SHP77 treated with DMSO at 0.1 percent for 48 hours (cell line): Measurements from ENCODE around the gene SPSB3.

Experiments used
- DNase-seq: peaks from one replicate; lab custom pipeline; 2025; lab: John Stamatoyannopoulos, UW

SPSB3 gene

DNA sequence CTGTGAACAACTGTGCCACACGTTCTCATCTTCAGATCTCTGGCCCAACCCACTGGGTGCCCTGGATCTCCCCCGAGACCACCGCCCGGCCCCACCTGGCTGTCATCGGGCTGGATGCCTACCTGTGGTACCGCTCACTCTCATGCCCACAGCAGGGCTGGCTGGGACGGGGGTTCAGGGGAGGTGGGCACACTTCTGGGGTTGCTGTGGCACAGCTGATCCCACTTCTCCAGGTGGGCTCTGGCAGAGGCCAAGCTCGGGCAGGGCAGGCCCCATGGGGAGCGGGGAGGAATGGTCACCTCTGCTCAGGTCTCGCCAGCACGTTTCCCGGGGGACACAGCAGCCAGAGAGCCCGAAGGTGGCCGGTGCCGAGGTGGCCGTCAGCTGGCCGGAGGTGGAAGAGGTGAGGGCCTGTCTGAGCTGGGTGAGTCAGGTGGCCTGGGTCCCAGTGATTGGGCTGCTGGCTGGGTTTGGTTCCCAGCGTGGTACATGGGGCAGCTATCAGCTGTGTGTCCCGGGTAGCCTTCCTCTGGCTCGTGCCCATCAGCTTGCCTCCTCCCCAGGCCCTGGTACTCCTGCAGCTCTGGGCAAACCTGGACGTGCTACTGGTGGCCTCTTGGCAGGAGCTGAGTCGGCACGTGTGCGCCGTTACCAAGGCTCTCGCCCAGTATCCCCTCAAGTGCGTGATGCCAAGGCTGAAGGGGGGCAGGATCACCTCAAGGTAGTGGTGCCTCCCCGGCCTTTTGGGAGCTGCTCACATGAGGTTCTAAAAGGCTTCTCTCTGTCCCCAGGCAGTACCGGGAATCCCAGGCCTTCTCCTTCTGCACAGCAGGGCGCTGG lies 7.1 kb downstream of the SPSB3 start:
- no peak for DNase-seq

DNA sequence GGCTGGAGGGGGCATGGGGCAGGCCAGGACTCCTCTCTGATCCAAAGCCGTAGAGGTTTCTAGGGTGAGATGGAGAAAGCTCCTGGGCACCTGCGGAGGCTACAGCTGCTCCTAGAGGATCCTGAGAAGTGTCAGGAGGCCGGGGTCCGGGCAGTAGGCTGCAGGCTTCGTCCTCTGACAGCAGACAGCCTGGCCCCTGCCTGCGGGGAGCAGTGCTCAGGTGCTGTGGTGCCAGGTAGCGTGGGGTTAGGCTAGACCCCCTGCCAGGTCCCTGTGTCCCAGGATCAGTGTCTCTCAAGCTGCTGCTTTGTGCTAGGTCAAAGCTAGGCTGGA lies 8.0 kb downstream of the SPSB3 start:
- DNase-seq: no peak

DNA sequence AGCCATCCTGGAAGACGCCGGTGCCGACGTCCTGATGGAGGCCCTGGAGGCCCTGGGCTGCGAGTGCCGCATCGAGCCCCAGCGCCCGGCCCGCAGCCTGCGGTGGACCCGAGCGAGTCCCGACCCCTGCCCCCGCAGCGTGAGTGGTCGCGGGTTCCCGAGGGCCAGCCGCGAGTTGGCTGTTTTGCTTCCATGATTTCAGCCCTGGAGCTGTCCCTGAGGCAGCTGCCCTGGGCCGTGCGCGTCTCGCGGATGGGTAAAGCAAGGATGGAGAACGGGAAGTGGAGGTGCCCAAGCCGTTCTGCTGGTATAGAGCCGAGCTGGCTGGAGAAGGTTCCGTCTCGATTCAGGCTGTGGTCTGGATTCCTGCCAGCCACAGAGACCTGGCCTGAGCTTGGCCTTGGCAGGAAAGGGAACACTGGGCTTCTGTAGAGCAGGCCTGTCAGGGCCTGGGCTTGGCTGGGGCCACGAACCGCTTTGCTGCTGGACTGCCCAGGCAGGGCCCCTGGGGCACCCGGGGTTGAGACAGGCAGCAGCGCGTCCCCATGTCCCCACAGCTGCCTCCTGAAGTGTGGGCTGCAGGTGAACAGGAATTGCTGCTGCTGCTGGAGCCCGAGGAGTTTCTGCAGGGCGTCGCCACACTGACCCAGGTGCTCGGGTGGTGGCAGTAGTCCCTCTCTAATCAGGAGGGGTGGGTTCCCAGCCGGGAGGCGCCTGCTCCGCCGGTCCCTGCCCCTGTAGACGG lies 8.5 kb downstream of the SPSB3 start:
- DNase-seq: no peak

DNA sequence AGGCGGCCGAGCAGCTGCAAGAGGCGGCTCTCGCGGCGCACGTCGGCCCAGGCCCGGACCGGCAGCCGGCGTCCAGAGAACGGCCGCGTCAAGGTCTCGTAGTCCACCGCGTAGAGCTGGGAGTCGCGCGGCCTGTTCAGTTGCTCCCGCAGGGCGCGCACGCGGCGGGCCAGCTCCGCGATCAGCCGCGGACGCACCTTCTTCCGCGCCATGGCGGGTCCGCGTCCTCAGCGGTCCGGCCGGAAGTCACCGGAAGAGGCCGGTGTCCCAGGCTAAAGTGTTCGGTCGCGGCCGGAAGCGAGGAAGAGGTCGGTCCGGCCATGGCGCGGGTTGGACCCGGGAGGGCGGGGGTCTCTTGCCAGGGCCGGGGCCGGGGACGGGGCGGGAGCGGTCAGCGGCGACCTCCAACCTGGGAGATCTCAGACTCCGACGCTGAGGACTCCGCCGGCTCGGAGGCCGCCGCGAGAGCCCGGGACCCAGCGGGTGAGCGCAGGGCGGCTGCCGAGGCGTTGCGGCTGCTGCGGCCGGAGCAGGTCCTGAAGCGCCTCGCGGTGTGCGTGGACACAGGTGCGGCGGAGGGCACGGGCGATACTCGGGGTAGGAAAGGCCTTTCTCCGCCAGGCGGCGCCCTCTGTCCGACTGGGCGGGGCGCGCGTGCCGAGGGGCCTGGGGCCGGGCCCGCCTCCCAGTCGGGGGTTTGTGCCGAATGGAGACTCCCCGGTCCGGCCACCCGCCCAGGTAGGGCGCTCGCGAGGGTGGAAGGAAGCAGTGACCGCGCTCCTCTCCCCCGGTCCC lies 9.3 kb downstream of the SPSB3 start, which contains the start of gene MRPS34:
TSS of gene MRPS34 (minus strand) at position 227 of the 795 bp plus-strand sequence. CDS start at position 212, 15 bp downstream.
- DNase-seq: peak; percentile 62

DNA sequence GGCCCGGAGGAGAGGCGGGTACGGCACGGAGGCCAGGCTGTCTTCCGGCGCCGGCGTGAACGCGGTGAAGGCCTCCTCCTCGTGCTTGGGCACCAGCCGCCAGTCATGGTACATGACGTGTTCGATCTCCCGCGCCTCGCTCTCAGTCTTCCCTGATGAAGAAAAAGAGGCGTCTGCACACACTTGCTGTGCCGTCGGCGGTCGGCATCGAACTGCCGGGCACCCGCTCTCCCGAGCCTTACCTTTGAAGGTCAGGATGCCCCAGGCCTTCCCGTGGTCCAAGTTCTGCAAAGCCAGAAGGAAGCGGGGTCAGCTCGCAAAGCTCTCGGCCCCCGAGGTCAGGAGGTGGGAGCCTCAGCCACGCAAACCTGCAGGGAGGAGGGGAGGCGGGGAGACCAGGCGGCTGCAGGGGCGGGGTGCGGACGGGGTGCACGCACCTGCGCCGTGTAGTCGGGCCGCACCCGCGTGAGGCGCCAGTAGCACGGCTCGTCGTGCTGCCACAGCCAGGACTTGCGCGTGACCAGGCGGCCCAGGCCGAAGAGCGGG lies 9.9 kb downstream of the SPSB3 start, which contains the start of gene EME2:
TSS of gene EME2 (plus strand) at position 449 of the 546 bp plus-strand sequence. CDS start 418 bp downstream, outside the sequence.
- no peak for DNase-seq

DNA sequence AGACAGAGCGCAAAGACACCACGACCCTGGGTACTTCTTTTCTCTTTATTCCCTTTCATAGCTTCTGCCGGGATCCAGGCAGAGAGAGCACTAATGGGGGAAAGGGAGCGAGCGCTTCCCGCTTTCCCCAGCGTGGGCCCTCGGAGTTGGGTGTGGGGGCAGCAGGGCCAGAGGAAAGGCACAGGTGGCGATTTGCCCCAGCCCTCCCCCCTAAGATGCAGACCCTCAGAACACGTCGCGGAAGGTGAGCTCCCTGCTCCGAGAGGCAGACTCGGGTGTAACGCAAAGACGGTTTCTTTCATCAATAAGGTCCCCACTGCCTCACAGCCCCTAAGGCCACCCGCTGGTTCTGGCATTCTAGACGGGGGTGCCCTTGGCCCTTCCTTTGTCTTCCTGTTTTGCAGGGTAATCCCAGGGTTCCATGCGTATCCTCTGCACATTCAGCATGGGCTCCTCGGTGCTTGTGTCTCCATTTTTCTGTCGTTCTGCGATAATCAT lies 10.5 kb downstream of the SPSB3 start:
- DNase-seq: no peak

DNA sequence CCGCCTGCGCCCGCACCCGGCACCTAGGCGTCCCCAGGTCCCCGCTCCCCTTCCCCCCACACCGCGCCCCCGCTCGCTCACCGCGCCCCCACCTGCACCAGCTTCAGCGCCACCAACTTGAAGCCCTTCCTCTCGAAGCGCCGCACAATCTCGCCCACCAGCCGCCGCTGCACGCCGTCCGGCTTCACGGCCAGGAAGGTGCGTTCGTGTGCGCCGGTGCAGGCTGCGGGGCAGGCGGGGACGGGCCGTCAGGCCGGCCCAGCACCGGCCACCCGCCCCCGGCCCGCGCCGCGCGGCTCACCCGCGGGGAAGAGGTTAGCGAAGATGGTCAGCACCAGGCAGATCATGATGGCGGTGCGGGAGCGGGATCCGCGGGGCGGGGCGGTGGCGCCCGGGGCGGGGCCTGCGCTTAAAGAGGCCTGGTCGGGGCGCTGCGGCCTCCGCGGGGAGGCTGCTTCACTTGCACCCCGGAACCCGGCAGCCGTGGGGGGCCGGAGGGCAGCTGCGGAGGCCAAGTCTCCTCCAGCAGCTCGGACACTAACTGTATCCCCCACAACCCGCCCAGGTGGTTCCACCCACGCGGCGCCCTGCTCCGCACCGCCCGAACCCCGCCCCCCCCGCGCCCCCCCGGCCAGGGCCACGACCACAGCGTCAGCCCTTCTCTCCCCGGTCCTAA lies 11.0 kb downstream of the SPSB3 start, which contains the start of gene NME3:
TSS of gene NME3 (minus strand) at position 356 of the 676 bp plus-strand sequence. CDS start at position 347, 9 bp downstream.
- DNase-seq: no peak

DNA sequence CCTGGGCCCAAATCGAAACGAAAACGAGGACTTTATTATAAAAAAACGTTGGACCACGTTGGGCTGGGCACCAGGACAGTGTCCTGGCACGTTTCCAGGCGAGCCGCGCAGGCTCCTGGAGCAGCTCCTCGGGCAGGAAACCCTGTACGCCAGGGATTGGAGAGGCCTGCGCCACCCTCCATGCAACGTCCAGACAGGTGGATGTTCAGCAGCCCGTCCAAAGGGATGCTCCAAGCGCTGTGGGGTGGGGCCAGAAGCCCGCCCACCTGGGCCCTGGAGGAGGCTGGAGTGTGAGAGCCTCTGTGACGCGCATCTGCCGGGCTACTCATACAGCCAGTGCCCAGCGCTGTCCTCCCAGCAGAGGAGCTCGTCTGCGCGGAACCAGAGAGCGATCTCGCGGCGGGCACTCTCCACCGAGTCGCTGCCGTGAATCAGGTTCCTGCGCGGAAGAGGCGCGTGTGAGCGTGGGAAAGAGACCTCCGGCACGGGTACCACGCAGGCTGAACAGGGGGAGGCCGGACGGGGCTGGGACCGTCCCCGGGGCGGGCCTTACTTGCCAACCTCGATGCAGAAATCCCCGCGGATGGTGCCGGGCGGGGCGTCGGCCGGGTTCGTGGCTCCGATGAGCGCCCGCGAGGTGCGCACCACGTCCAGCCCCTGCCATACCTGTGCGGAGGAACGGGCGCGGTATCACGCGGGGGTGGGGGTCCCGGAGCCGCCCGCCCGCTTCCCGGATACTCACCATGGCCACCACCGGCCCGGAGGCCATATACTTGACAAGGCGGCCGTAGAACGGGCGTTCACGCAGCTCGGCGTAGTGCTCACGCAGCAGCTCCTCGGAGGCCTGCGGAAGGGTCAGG lies 11.8 kb downstream of the SPSB3 start:
- DNase-seq: peak; percentile 62

DNA sequence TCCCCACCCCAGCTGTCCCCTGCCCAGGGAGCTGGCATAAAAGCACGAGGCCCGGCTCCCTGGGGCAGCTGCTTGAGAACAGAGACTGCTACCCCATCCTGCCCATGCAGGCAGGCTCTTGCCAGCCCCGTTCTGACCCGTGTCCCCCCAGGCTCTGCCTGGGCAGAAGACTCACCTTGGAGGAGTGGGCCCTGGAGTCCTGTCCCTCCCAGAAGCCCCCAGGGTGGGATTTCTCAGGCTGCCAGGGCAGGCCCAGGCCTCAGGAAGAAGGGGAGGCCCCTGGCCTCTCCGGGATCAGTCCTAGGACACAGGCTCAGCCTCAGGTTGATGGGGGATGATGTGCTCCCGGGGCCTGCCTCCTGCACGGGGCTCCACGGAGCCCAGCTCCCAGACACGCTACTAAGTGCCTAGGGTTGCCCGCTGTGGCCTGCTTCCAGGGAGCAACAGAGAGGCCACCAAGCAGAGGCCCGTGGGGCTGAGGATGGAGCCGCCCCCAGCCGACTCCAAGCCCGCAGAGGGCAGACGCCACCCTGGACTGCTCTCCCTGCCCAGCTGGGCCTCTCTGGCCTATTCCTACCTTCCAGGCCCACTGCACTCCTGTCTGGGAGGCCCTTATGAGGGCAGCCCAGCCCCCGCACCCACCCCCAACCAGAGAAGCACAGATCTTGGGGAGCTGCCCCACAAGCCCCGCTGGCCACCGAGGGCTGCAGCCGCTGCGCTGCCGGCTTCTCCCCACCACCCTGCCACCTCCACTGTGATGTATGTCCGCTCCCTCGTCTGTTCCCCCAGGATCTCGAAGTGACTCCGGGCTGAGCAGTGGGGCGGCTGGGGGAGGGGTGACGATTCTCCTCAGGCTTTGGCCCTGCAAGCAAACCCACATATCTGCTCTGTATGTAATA lies 12.7 kb downstream of the SPSB3 start:
- DNase-seq: no peak

DNA sequence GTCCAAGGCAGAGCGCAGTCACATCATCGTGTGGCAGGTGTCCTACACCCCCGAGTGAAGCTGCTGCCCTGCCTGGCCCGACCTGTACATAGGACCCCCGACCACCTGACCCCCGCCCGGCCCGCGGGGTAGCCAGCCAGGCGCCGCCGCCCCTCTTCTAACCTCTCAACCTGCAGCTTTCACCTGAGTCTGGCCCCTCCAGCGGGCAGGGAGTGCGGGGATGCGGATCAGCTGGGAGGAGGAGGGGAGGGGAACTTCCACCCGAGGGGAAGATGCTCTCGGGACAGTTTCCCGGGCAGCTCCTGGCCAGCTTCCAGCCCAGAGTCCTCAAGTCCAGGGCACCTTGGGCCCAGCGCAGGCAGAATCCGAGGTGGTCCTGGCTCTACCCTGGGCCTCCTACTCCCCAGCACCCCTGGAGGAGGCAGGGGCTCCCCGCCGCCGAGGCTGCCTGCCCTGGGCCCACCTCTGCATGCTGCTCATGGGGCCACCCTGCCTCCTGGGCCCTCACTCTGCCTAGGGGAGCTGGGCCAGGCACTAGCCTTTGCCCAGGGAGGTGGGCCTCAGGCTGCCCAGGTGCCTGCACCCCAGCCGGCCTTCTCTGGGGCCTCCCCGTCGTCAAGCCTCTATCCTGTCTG lies 13.5 kb downstream of the SPSB3 start:
- no peak for DNase-seq

DNA sequence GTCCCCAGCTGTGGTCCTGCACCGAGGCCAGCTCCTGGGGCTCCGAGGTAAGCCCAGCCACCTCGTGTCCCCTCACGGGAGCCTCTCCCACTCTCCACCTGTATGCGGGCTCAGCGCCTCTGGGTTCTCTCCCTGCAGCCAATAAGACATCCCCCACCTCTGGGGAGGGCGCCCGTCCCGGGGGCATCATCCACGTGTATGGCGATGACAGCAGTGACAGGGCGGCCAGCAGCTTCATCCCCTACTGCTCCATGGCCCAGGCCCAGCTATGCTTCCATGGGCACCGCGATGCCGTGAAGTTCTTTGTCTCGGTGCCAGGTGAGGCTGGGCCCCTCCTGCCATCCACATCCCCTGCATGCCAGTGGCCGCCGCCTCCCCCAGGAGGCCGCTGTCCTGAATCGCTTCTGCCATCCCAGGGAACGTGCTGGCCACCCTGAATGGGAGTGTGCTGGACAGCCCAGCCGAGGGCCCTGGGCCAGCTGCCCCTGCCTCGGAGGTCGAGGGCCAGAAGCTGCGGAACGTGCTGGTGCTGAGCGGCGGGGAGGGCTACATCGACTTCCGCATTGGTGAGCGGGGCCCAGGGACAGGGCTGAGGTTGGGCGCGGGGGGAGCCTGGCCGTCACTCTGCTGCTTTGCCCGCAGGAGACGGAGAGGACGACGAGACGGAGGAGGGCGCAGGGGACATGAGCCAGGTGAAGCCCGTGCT lies 14.2 kb downstream of the SPSB3 start:
- DNase-seq: no peak

DNA sequence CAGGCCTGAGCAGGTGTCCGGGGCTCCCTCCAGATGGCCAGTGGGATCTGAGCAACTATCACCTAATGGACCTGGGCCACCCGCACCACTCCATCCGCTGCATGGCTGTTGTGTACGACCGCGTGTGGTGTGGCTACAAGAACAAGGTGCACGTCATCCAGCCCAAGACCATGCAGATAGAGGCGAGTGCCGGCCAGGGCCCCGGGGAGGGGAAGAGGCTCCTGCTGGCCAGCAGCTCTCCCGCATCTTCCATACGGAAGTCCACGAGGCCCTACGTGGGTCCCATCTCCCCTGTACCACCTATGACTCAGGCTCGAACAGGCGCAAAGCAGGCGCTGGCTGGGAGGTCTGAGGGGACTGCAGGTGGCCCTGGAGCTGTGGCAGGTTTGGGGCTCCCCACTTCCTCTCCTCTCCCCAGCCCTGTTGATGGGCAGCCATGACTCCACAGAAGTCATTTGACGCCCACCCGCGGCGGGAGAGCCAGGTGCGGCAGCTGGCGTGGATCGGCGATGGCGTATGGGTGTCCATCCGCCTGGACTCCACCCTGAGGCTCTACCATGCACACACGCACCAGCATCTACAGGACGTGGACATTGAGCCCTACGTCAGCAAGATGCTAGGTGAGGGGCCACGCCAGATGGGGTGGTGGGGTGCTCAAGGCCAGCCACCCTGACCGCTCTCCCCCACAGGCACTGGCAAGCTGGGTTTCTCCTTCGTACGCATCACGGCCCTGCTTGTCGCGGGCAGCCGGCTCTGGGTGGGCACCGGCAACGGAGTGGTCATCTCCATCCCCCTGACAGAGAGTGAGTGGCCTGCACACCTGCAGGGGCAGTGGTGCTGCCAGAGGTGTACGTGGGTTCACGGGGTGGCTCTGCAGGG lies 15.0 kb downstream of the SPSB3 start:
- DNase-seq: no peak

DNA sequence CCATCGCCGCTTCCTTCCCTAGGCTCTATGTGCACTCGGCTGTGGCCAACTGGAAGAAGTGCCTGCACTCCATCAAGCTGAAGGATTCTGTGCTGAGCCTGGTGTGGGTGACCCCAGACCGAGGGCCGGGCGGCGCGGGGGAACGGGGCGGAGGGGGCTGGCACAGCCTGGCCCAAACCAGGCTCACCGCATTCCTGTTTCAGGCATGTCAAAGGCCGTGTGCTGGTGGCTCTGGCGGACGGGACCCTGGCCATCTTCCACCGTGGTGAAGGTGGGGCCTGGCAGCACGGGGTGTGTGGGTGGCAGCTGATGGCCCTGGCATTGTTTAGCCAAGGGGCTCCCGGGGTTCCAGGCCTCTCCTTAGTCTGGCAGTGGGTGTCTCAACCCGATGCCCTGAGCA lies 15.7 kb downstream of the SPSB3 start:
- no peak for DNase-seq

DNA sequence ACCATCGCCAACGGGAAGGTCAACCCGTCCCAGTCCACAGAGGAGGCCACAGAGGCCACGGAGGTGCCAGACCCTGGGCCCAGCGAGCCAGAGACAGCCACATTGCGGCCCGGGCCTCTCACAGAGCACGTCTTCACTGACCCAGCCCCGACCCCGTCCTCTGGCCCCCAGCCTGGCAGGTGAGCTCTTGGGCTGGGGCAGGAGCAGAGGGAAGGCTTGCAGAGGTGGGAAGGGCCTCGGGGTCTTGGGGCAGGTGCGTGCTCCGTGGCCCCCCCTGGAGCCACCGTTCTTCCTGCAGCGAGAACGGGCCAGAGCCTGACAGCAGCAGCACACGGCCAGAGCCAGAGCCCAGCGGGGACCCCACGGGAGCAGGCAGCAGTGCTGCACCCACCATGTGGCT lies 16.1 kb downstream of the SPSB3 start:
- no peak for DNase-seq

DNA sequence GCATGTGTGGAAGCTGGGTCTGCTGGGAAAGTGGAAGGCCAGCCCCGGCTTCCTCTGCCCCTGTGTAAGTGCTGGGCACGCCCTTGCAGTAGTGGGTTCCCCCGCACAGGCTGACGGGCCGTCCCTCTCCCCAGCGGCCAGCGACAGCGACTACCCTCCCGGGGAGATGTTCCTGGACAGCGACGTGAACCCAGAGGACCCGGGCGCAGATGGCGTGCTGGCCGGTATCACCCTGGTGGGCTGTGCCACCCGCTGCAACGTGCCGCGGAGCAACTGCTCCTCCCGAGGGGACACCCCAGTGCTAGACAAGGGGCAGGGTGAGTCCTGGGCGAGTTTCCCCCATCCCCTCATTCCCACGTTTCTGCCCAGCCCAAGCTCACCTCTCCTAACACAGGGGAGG lies 16.5 kb downstream of the SPSB3 start:
- DNase-seq: no peak

DNA sequence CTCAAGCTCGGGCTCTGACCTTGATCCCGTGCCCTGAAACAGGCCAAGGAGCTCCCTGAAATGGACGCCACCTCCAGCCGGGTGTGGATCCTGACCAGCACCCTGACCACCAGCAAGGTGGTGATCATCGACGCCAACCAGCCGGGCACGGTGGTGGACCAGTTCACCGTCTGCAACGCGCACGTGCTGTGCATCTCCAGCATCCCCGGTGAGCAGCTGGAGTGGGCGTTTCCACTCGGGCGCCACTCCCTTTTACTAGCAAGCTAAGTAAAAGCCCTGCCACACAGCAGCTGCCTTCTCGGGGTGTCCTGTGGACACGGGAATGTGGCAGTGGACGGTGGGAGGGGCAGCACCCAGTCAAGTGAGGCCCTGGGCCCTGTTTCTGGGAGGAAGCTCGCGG lies 17.4 kb downstream of the SPSB3 start:
- DNase-seq: no peak
